ENCODE measurements around the gene TTC38.

TTC38 gene

GRCh38 chr22:46267431-46268279 lies at the start of gene TTC38:
TTC38 (plus strand) TSS chr22:46268008; CDS start chr22:46268040, 32 bp downstream.
- peak; percentile 80 for DNase-seq

DNA sequence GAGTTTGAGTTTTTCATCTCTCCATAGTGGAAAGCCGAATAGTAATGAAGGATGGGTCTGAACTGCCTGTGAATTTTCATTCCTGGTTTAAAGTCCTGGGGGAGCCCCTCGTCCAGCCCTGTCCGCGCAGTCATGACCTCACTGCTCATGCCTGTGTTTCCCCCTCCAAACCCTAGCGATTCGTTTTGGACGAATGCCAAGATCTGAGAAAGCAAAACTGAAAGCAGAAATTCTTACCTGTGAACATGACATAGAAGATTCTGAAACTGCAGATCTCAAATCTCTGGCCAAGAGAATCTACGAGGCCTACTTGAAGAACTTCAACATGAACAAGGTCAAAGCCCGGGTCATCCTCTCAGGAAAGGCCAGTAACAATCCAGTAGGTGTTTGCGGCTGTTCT lies 48.2 kb upstream of the TTC38 start:
- DNase-seq, result no peak

DNA sequence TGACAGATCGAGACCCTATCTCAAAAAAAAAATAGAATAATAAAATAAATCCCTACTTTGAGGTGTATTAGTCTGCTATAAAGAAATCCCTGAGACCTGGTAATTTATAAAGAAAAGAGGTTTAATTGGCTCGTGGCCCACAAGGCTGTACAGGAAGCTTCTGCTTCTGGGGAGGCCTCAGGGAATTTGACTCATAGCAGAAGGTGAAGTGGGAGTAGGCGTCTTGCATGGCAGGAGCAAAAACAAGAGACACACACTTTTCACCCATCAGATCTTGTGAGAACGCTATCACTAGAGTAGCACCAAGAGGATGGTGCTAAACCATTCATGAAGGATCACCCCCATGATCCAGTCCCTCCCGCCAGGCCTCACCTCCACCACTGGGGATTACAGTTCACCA lies 46.9 kb upstream of the TTC38 start:
- no peak for DNase-seq

DNA sequence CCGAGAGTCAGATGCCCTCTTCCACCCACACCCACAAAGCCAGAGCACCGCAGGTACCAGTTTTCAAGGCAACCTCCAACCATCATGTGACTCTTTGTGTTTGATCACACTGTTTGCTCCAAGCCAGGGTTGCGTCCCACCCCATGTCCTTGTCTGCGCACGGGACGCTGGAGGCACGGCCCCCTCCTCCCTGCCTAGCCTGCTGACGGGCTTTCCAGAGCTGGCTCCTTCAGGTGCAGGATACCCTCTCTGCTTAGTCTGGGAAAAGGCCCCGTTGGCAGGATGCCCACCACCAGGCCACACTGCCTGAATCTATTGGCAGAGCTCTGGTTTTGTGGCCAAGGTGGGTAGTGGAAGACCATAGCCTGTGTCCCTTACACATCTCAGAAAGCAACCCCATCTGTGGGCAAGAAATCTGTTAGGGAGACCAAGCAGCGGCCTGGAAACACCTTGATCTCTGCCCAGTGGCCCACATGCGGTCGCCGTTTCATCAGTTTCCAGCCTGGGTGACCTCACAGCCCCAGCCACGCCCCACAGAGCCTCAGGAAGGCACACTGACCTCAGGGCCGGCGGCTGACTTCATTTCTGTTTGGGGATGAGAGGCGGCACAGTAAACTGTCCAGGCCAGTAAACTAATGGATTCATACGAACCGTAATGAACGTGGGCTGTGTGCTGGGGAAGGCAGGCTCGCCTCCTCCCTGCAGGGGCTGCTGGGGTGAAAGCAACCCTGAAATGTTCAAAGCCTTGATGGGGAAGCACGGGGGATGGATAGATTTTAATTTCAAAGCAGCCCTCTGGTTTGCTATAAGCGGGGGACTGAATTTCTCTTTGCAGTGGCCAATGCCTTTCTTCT lies 43.5 kb upstream of the TTC38 start:
- no peak for DNase-seq

GRCh38 chr22:46224898-46225290 lies 42.9 kb upstream of the TTC38 start:
- no peak for DNase-seq

GRCh38 chr22:46225631-46226030 lies 42.2 kb upstream of the TTC38 start:
- no peak for DNase-seq

- DNase-seq, result no peak
Measured at GRCh38 chr22:46226577-46226976, 41.2 kb upstream of the TTC38 start.

GRCh38 chr22:46229701-46230100 lies 38.1 kb upstream of the TTC38 start:
- no peak for DNase-seq

- no peak for DNase-seq
Measured at GRCh38 chr22:46230262-46230901, 37.4 kb upstream of the TTC38 start.

- DNase-seq, result no peak
Measured at GRCh38 chr22:46233231-46233630, 34.6 kb upstream of the TTC38 start.

DNA sequence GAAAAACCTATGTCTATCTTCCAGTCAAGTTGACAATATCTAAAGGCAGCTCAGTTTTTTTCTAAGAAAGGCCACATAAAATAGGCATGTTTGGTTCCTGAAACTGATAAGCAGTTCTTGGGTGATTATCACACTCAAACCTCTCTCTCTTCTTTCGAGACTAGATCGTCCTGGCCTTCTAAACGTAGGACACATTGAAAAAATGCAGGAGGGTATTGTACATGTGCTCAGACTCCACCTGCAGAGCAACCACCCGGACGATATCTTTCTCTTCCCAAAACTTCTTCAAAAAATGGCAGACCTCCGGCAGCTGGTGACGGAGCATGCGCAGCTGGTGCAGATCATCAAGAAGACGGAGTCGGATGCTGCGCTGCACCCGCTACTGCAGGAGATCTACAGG lies 32.8 kb upstream of the TTC38 start:
- no peak for DNase-seq

DNA sequence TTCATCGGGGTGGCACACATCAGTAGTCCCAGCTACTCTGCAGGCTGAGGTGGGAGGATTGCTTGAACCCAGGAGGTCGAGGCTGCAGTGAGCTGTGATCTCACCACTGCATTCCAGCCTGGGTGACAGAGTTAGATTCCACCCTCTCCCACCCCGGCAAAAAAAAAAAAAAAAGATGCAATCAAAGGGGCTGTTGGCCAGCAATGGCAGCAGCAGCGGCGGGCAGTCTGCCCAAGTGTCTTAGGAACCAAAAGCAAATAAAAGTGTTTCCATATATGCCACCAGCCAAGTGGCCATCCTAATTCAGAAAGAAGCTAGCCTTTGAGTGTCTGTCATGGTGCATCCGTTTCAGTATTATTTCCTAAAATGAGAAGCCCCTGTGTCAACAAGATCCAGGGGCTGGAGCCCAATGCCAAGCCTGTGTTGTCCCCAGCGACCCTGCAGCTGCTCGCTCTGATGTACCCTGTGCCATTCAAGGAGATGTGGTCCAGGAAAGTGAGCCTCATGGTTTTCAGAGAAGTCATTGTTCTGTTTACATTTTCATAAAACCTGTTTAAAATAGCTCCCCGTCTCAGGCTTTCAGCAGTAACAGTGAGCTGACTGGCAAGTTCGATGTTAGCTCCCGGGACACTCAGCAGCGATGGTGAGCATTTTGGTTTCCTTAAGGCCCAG lies 30.2 kb upstream of the TTC38 start:
- DNase-seq, result no peak

- no peak for DNase-seq
Measured at GRCh38 chr22:46238541-46238940, 29.3 kb upstream of the TTC38 start.

DNA sequence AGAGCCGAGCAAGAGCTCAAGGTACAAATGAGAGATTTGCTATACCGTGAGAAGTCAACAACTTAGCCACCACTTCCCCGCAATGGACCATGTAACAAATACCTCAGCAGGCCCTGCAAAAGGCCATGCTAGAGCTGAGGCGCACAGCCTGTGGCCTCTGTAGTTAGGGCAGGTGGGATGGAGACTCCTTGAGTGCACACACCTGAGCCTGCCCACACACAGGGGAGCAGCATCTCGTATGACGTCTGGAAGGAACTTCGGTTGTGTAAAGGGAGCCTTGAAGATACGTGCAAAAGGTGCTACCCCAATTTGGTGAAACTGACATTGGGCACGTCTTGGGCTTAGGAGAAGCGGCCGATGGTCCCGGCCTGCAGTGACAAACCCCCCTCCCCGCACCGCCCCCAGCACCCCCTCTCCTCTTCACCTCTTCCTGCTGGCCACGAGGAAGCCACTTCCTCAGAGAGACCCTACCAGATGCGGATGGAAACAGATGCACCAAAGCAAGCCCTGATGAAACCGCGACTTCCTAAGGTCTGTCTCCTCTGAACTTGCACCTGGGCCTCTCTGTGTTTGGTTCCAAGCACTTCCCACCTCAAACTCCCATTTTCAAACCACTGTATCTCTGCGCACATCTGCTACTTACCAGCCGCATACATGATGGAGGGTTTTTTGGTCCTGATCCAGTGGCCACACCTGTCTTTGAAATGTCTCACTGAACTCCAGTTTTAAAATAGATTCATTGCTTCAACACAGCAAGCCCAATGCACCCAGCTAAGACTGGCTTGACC lies 28.4 kb upstream of the TTC38 start:
- DNase-seq, result no peak

DNA sequence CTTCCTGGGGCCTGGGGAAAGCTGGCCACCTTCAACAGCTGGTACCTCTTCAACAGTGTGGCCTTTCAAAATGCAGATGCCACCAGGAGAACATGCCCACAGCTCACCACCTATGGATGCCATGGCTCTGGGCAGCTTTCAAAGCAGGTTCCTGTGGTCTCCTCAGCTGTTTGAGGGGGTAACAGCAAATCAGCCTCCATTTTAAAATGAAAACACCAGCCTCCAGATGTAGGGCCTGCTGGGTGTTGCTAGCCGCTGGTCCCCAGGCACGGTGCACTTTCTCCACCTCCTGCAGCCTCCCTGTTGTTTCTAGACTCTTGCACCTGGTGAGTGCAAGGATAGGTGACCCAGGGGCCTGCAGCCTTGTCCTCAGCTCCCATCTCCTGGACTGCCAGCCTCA lies 27.7 kb upstream of the TTC38 start:
- DNase-seq, result no peak

DNA sequence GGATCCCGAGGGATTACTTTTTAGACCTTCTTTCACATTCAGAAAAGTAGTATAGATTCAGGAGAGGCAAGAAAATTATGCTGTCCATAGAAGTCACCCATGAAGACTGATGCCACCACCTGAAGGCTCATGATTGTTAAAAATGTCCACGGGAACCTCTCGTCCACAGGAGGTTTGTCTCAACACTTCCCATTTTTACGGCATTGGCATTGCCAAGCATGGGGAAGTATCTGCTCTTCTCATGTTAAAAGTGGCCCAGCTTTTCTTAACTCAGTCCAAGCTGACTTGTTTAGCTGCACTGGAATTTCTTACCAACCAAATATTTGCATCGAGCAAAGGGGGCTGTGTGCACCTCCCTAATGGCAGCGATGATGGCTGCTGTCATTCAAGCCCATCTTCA lies 27.3 kb upstream of the TTC38 start:
- no peak for DNase-seq

DNA sequence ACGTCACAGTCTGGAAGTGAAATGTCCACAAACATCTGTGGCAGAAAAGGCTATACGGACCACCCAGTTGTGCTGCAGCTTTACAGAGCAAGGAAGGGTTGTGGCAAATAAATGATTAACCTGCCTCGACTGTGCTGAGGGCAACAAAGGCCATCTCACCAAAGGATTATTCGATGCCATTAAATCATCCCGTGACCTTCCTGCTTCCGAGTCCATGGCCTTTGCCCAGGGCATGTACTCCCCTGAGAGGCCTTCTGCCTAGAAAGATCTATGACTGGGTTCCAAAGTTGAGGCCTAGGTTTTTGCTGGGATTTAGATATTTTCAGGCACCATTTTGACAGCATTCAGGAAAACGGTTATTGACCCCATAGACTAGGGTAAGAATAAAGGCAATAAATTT lies 26.9 kb upstream of the TTC38 start:
- DNase-seq, result no peak

DNA sequence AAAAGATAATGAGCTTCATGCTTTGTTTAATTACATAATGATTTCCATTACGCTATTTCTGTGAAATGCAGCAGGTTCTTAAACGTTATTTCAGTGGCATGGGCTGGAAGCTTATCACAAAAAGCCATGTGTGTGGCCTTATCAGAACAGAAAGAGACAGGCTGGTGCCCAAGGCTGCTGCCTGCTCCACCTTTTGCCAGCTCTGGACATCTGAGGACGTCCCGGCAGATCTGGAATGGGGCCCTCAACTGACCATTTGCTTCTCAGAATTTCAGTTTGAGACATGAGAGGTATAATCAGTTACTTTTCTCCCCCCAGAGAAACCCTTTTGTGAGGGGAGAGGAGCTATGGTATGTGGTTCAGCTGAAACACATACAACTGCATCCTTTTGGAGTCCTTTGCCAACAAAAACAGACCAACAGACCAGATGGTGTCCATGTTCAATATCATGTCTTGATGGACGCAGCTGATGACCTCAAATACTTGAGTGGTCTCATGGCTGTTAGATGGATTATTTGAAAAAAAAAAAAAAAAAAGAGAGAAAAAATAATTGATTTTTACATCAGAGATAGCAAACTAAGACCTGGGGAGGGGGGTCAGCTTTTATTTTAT lies 26.3 kb upstream of the TTC38 start:
- no peak for DNase-seq

DNA sequence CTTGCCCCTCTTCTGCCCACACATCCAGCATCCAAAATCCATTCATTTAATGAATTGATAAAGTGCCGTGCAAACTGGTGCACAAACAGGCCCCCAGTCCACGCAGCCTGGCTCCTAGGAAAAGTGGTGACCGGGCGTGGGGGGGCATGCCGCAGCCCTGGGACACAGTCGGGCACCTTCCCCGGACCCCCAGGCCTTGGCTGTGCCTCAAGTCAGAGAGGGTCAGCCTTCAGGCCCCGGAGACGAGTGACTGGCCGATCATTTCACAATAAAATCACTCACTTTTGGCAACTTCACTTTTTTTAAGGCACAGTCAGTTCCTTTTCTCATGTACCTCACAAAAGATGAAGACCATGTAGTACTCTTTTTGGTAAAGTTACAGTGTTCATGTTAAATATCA lies 25.7 kb upstream of the TTC38 start:
- no peak for DNase-seq

DNA sequence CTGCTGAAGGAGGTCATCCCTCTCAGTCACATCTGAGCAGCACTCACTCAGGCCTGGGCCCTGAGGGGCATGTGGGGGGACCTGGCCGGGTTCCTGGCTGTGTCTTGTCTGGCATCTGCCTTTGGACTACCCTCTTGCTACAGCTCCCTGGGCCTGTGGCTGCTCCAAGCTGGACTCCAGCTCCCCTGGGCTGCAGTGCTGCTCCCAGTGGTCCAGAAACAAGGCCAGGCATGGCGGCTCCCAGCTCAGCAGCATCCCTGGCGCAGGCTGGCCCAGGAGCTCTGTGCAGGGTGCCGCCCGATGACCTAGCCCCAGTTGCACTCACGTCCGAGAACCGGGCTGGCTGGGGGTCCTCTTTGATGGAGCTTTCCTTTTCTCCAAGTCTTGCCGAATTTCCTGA lies 23.0 kb upstream of the TTC38 start:
- no peak for DNase-seq

DNA sequence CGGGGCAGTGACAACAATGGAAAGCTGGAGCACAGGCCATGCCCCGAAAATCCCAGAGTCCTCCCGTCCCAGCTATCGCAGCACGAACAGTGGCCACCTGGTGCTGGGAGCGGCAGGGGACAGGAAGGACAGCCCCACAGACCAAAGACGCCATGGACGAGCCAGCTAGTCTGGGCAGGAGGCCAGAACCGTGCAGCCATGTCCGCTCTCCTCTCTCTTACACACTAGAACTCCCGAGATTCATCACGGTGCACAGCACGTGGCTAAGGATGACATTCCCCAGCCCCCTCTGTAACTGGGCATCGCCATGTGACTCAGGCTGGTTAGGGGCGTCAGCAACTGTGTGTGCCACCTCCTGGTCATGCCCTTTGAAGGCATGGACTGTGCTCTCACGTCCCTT lies 22.3 kb upstream of the TTC38 start:
- DNase-seq, result no peak

GRCh38 chr22:46246178-46246577 lies 21.6 kb upstream of the TTC38 start:
- no peak for DNase-seq
